ENCODE results near the gene BICDL2. TPM values are rescaled to one million over a fixed set of nuclear protein-coding genes. Genes with fewer than 3 reads are reported as not detected.

The BICDL2 gene
- total and polyA plus RNA-seq, 8 donors, result 48.9 to 325 (median 71.9) TPM

DNA sequence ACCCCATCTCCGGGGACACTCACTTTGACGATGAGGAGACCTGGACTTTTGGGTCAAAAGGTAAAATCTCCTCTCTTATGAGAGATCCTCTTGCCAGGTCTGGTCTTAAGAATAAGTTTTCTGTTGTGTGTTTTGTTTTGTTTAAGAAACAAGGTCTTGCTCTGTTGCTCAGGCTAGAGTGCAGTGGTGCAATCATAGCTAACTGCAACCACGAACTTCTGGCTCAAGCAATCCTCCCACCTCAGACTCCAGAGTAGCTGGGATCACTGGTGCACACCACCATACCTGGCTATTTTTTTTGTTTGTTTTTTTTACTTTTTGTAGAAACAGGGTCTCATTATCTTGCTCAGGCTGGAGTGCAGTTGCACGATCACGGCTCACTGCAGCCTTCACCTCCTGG, 13.7 kb upstream of the BICDL2 start:
- FAIRE-seq (no peak), DNase-seq (no peak), ATAC-seq (no peak)
- no peaks in the 10 kb centered on the region for H3K9me3 ChIP-seq
- WGBS, 2 donors, result 71 to 81% methylated on average over 5 of the region's 5 CpGs
- TF ChIP-seq CTCF (IDR thresholded peaks at IDR 0.05), result no peak
- no peaks in the 10 kb centered on the region for H3K36me3 ChIP-seq
- peaks cover 0 to 18% (median 0%) of the 10 kb centered on the region in 4 donors for H3K27me3 ChIP-seq
- H3K4me1 ChIP-seq, result peaks cover 0 to 12% (median 12%) of the 10 kb centered on the region in 3 donors
- no peak overlapping the region for H3K4me3 ChIP-seq
- H3K27ac ChIP-seq, result no peak overlapping the region
- intact Hi-C loops (cut with DNase I), result no loop called here

- ATAC-seq, result no peak
- no peak for FAIRE-seq
- intact Hi-C loops (cut with DNase I), result no loop called here
- Histone ChIP-seq H3K4me1 (peaks cover 0 to 15% (median 12%) of the 10 kb centered on the region in 3 donors), H3K27ac (no peak overlapping the region), H3K36me3 (no peaks in the 10 kb centered on the region), H3K4me3 (no peak overlapping the region), H3K27me3 (peaks cover 0 to 20% (median 0%) of the 10 kb centered on the region in 4 donors), H3K9me3 (no peaks in the 10 kb centered on the region)
- WGBS, 2 donors, result 72 to 73% methylated on average over 26 of the region's 26 CpGs
- no peak for TF ChIP-seq CTCF (IDR thresholded peaks at IDR 0.05)
- DNase-seq, result peak in 1 of 6 donors; percentile 55
Observed at GRCh38 chr16:3049921-3050481, 13.3 kb upstream of the BICDL2 start.

- DNase-seq (peak in 1 of 6 donors; percentile 70), ATAC-seq (peak in 1 of 4 donors; percentile 4), FAIRE-seq (no peak)
- intact Hi-C loops (cut with DNase I), result no loop called here
- H3K4me3 ChIP-seq, result no peak overlapping the region
- no peak for TF ChIP-seq CTCF (IDR thresholded peaks at IDR 0.05)
- H3K27ac ChIP-seq, result no peak overlapping the region
- H3K27me3 ChIP-seq, result peaks cover 0 to 32% (median 0%) of the 10 kb centered on the region in 4 donors
- WGBS, 2 donors, result 40 to 41% methylated on average over 13 of the region's 13 CpGs
- no peaks in the 10 kb centered on the region for H3K9me3 ChIP-seq
- no peaks in the 10 kb centered on the region for H3K36me3 ChIP-seq
- peaks cover 0 to 15% (median 12%) of the 10 kb centered on the region in 3 donors for H3K4me1 ChIP-seq
Observed at GRCh38 chr16:3047387-3047720, 10.6 kb upstream of the BICDL2 start.

GRCh38 chr16:3046641-3047386, 10.1 kb upstream of the BICDL2 start:
- 6 to 7% methylated on average over 28 to 54 of the region's 54 CpGs for whole genome bisulfite sequencing, 2 donors
- ATAC-seq (peak in 2 of 4 donors; percentile 18 to 22), FAIRE-seq (no peak), DNase-seq (peak in 2 of 6 donors; percentile 64 to 77)
- Histone ChIP-seq H3K36me3 (no peaks in the 10 kb centered on the region), H3K4me1 (peaks cover 0 to 15% (median 12%) of the 10 kb centered on the region in 3 donors), H3K27ac (no peak overlapping the region), H3K27me3 (peaks cover 0 to 32% (median 0%) of the 10 kb centered on the region in 4 donors), H3K4me3 (peak overlapping the region in 2 of 4 donors; percentile 29 to 56), H3K9me3 (no peaks in the 10 kb centered on the region)
- no peak for TF ChIP-seq CTCF (IDR thresholded peaks at IDR 0.05)
- intact Hi-C loops (cut with DNase I), result no loop called here
